Body of pancreas (tissue), 4 donors: ENCODE measurements around the gene BBIP1.

Experiments used
- POLR2A ChIP-seq, 3 donors: fragments of 450-650 bp; IDR thresholded peaks; one replicate each; pipeline ENCODE4 v1.6.1; 2016; ENCODE audit warnings: antibody characterized with exemption in 3 of 3, mild to moderate bottlenecking in 2 of 3
- TF ChIP-seq, protein P1 (sequence below), 7 experiments: fragments of 450-650 bp in 4 of 7; fragments of 200-600 bp in 3 of 7; sonication (generic) in 3 of 7; IDR thresholded peaks; one replicate each; pipeline ENCODE4 v1.5.1; 2016 to 2019; ENCODE audit warnings: antibody characterized with exemption in 7 of 7

DNA sequence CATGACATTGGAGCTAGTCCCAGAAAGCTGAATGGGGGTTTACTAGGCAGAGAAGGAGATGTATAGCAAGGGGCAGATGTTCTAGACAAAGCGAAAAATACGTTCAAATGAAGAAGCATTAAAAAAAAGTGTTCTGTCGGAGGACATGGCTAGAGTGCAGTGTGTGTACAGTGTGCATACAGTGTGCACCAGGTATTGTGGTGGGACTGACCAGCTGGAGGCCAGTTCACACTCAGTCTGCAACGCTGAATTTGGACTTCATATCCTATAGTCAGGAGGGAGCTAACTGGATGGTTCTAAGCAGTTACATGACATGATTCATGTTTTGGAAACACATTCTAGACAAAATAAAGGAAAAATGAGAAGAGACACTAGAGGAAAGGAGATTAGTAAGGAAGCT, 8.8 kb downstream of the BBIP1 start:
- TF ChIP-seq, protein P1, sequence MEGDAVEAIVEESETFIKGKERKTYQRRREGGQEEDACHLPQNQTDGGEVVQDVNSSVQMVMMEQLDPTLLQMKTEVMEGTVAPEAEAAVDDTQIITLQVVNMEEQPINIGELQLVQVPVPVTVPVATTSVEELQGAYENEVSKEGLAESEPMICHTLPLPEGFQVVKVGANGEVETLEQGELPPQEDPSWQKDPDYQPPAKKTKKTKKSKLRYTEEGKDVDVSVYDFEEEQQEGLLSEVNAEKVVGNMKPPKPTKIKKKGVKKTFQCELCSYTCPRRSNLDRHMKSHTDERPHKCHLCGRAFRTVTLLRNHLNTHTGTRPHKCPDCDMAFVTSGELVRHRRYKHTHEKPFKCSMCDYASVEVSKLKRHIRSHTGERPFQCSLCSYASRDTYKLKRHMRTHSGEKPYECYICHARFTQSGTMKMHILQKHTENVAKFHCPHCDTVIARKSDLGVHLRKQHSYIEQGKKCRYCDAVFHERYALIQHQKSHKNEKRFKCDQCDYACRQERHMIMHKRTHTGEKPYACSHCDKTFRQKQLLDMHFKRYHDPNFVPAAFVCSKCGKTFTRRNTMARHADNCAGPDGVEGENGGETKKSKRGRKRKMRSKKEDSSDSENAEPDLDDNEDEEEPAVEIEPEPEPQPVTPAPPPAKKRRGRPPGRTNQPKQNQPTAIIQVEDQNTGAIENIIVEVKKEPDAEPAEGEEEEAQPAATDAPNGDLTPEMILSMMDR (IDR thresholded peaks at IDR 0.05), result no peak
- TF ChIP-seq POLR2A (IDR thresholded peaks at IDR 0.05), result peak in 1 of 3 donors; percentile 16
